ENCODE data around the gene SUSD3. TPM values are rescaled to one million over a fixed set of nuclear protein-coding genes. Genes with fewer than 3 reads are reported as not detected.

SUSD3 gene
- total RNA-seq, 1 experiment from 2014 or later = 5.0 TPM

DNA sequence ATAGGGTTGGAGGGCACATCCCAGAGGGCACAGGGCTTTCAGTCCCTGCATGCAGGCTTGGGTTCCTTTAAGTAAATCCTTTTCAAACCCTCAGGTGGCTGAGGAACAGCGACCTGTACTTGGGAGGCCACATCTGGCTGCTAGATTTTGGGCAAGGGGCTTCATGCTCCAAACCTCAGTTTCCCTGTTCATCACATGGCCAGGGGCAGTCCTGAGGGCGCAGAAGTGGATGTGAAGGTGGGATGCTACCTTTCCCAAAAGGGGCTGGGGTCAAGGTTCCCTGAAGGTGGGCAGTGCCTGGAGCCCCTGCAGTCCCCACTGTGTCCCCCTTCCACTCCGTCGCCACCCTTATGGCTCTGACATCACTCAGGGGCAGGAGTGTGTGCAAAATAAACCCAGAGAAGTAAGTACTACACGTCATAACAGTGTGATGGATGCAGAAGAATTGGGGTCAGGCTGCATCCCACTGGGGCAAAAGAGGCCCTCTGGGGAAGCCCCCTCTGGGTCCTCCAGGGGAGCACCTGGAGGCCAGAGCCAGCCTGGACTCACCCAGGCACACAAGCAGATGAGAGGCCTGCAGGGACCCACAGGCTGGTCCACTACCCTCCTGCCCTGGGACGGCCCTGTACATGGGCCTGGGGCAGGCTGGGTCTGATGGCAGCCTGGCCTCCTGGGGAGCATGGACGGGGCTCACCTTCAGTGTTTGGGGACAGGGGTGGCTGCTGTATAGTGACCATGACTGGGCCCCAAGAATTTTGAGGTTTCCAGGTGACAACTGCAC is 35.6 kb downstream of the SUSD3 start:
- ATAC-seq (no peak), DNase-seq (ENCODE audit: low read depth, low spot score) (no peak)
- POLR2A ChIA-PET = no interaction called here
- CTCF ChIA-PET = no interaction called here
- in situ Hi-C loops (cut with HindIII; ENCODE audit: low pct_unique_long_range_greater_than_20kb, low sequenced_read_pairs) = no loop called here
- BruUV-seq (replicated peaks) = no TSS peak
- no peak for TF ChIP-seq POLR2AphosphoS5 (IDR thresholded peaks at IDR 0.05; ENCODE audit: low read depth, low read length)
- TF ChIP-seq, protein P1, sequence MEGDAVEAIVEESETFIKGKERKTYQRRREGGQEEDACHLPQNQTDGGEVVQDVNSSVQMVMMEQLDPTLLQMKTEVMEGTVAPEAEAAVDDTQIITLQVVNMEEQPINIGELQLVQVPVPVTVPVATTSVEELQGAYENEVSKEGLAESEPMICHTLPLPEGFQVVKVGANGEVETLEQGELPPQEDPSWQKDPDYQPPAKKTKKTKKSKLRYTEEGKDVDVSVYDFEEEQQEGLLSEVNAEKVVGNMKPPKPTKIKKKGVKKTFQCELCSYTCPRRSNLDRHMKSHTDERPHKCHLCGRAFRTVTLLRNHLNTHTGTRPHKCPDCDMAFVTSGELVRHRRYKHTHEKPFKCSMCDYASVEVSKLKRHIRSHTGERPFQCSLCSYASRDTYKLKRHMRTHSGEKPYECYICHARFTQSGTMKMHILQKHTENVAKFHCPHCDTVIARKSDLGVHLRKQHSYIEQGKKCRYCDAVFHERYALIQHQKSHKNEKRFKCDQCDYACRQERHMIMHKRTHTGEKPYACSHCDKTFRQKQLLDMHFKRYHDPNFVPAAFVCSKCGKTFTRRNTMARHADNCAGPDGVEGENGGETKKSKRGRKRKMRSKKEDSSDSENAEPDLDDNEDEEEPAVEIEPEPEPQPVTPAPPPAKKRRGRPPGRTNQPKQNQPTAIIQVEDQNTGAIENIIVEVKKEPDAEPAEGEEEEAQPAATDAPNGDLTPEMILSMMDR (IDR thresholded peaks at IDR 0.05) = no peak
- TF ChIP-seq TCF7L2 (IDR thresholded peaks at IDR 0.05; ENCODE audit: low read depth, low read length) = no peak
- TF ChIP-seq, protein P2, sequence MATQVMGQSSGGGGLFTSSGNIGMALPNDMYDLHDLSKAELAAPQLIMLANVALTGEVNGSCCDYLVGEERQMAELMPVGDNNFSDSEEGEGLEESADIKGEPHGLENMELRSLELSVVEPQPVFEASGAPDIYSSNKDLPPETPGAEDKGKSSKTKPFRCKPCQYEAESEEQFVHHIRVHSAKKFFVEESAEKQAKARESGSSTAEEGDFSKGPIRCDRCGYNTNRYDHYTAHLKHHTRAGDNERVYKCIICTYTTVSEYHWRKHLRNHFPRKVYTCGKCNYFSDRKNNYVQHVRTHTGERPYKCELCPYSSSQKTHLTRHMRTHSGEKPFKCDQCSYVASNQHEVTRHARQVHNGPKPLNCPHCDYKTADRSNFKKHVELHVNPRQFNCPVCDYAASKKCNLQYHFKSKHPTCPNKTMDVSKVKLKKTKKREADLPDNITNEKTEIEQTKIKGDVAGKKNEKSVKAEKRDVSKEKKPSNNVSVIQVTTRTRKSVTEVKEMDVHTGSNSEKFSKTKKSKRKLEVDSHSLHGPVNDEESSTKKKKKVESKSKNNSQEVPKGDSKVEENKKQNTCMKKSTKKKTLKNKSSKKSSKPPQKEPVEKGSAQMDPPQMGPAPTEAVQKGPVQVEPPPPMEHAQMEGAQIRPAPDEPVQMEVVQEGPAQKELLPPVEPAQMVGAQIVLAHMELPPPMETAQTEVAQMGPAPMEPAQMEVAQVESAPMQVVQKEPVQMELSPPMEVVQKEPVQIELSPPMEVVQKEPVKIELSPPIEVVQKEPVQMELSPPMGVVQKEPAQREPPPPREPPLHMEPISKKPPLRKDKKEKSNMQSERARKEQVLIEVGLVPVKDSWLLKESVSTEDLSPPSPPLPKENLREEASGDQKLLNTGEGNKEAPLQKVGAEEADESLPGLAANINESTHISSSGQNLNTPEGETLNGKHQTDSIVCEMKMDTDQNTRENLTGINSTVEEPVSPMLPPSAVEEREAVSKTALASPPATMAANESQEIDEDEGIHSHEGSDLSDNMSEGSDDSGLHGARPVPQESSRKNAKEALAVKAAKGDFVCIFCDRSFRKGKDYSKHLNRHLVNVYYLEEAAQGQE (IDR thresholded peaks at IDR 0.05; ENCODE audit: insufficient read depth in 1 of 2, low read depth in 2 of 2, low read length in 1 of 2) = no peak
- no peak for TF ChIP-seq SIN3A (IDR thresholded peaks at IDR 0.05; ENCODE audit: borderline replicate concordance, insufficient read depth, low read depth, low read length)
- Histone ChIP-seq H3K4me1 (ENCODE audit: control insufficient read depth, insufficient read depth, low read length) (peaks cover 20% of the 10 kb centered on the region), H3K27me3 (ENCODE audit: control insufficient read depth, insufficient read depth, low read length) (no peaks in the 10 kb centered on the region), H3K4me3 (ENCODE audit: low read depth in 2 of 2, low read length in 2 of 2) (no peak overlapping the region), H3K9me3 (ENCODE audit: control insufficient read depth, insufficient read depth, low read depth, low read length) (no peaks in the 10 kb centered on the region; the same call in 1 of the 2 replicates), H3K36me3 (ENCODE audit: control insufficient read depth, insufficient read depth, low read length) (peaks cover 4% of the 10 kb centered on the region; the same call in 1 of the 2 replicates), H3K27ac (ENCODE audit: low read length) (no peak overlapping the region; the same call in 1 of the 2 replicates)
- intact Hi-C loops (cut with micrococcal nuclease; ENCODE audit: unreplicated experiment) = loop anchor here (10.0 kb wide), 1 partner anchor 89 kb away; no protein-coding TSS in a partner anchor

DNA sequence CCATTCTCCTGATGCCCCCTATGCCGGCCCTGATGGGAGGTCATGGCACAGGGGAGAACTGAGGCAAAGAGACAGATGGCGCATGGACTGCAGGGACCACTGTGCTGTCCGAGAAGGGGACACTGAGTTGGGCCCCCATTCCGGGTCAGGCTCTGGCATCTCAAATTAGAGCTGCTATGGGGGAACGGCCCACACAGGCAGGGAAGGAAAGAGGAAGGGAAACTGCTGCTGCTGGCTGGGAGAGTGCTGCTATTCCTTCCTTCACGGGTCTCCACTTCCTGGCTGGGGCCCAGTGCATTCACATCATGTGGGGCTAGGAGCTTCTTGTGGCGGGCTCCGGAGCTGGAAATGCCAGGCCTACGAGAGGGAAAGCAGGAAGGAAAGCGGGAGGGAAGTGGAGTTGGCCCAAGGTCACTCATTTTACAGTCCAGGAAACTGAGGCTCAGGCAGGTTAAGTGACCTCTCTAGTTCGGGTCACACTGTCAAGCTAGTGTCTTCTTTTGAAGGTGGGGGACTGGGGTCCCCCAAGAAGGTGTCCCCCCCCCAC is 36.2 kb downstream of the SUSD3 start:
- TF ChIP-seq, protein P2 (IDR thresholded peaks at IDR 0.05; ENCODE audit: insufficient read depth in 1 of 2, low read depth in 2 of 2, low read length in 1 of 2) = no peak
- TF ChIP-seq TCF7L2 (IDR thresholded peaks at IDR 0.05; ENCODE audit: low read depth, low read length) (no peak), POLR2AphosphoS5 (IDR thresholded peaks at IDR 0.05; ENCODE audit: low read depth, low read length) (no peak), SIN3A (IDR thresholded peaks at IDR 0.05; ENCODE audit: borderline replicate concordance, insufficient read depth, low read depth, low read length) (no peak)
- TF ChIP-seq, protein P1 (IDR thresholded peaks at IDR 0.05) = no peak
- no peak for DNase-seq (ENCODE audit: low read depth, low spot score)
- Histone ChIP-seq H3K27ac (ENCODE audit: low read length) (peak overlapping the region; percentile 90), H3K27me3 (ENCODE audit: control insufficient read depth, insufficient read depth, low read length) (no peaks in the 10 kb centered on the region), H3K4me1 (ENCODE audit: control insufficient read depth, insufficient read depth, low read length) (peaks cover 26% of the 10 kb centered on the region), H3K36me3 (ENCODE audit: control insufficient read depth, insufficient read depth, low read length) (peaks cover 4% of the 10 kb centered on the region; the same call in 1 of the 2 replicates), H3K4me3 (ENCODE audit: low read depth in 2 of 2, low read length in 2 of 2) (peak overlapping the region; percentile 51 to 57), H3K9me3 (ENCODE audit: control insufficient read depth, insufficient read depth, low read depth, low read length) (no peaks in the 10 kb centered on the region; the same call in 1 of the 2 replicates)
- in situ Hi-C loops (cut with HindIII; ENCODE audit: low pct_unique_long_range_greater_than_20kb, low sequenced_read_pairs) = no loop called here
- BruUV-seq (replicated peaks) = TSS peak; percentile 86
- intact Hi-C loops (cut with micrococcal nuclease; ENCODE audit: unreplicated experiment) = loop anchor here (10.0 kb wide), 1 partner anchor 90 kb away; no protein-coding TSS in a partner anchor
- no peak for ATAC-seq
- ChIA-PET POLR2A (interaction anchor here (1.0 kb wide), 1 partner anchor 361 kb away, joined by 16 read pairs; no protein-coding TSS in a partner anchor), CTCF (no interaction called here)
